Upper lobe of left lung (tissue), 6 donors: ENCODE measurements around the gene CASQ2. TPM values are rescaled to one million over a fixed set of nuclear protein-coding genes. Genes with fewer than 3 reads are reported as not detected.
A peak's percentile ranks its signal among the peaks of the same experiment; 100 is the strongest.

Source experiments
- ATAC-seq, 2 donors: fragments of 200-7000 bp; cut with Tn5 transposase; one replicate each; pipeline ENCODE4 v1.9.1; 2022; ENCODE audit warnings: mild to moderate bottlenecking in 2 of 2, moderate library complexity in 2 of 2; ENCODE audit not compliant: low FRiP score in 2 of 2
- DNase-seq, 2 donors: peaks; one replicate each; pipeline ENCODE4 v3.0.0-alpha.2; 2019 to 2020
- H3K27ac ChIP-seq, 4 donors: fragments of 200-600 bp; sonication (generic); one replicate each; pipeline ENCODE4 v1.5.1; 2016 to 2019
- H3K27me3 ChIP-seq, 4 donors: fragments of 200-600 bp; sonication (generic); one replicate each; pipeline ENCODE4 v1.5.1; 2017 to 2019
- H3K36me3 ChIP-seq, 4 donors: fragments of 200-600 bp; sonication (generic); one replicate each; pipeline ENCODE4 v1.5.1; 2016 to 2019
- H3K4me1 ChIP-seq, 4 donors: fragments of 200-600 bp; sonication (generic); one replicate each; pipeline ENCODE4 v1.5.1; 2018 to 2019
- H3K4me3 ChIP-seq, 4 donors: fragments of 200-600 bp; sonication (generic); one replicate each; pipeline ENCODE4 v1.5.1; 2017 to 2019; ENCODE audit warnings: mild to moderate bottlenecking in 2 of 4, moderate library complexity in 1 of 4
- H3K9me3 ChIP-seq, 4 donors: fragments of 200-600 bp; sonication (generic); one replicate each; pipeline ENCODE4 v1.5.1; 2018 to 2019
- EP300 ChIP-seq, 4 donors: sonication (generic); formaldehyde crosslinking; IDR thresholded peaks; one replicate each; pipeline ENCODE4 v1.5.1; 2017; ENCODE audit warnings: antibody characterized with exemption in 4 of 4, control low read depth in 2 of 4
- POLR2A ChIP-seq, 4 donors: fragments of 450-650 bp; IDR thresholded peaks; one replicate each; pipeline ENCODE4 v1.5.1; 2016 to 2017; ENCODE audit warnings: antibody characterized with exemption in 4 of 4, mild to moderate bottlenecking in 2 of 4
- POLR2AphosphoS5 ChIP-seq, 2 donors: sonication (generic); formaldehyde crosslinking; IDR thresholded peaks; one replicate each; pipeline ENCODE4 v1.5.1; 2017; ENCODE audit warnings: antibody characterized with exemption in 2 of 2
- WGBS, 2 donors: methylation state at CpG; one replicate each; pipeline ENCODE4 v1.1.5; 2017 to 2018; 5-methylcytosine and 5-hydroxymethylcytosine counted together
- total RNA-seq, 6 donors: library from RNA; depleted of rRNA in 4 of 6; stranded (reverse); fragments of >200 nt in 4 of 6; gene quantifications; one replicate each; pipeline versions ENCODE4 v1.1.0 to v1.2.1, GENCODE V29; 2016 to 2021
- TF ChIP-seq, protein P1 (sequence below), 6 experiments: fragments of 450-650 bp in 4 of 6; fragments of 200-600 bp in 2 of 6; sonication (generic) in 2 of 6; IDR thresholded peaks; one replicate each; pipeline ENCODE4 v1.5.1; 2016 to 2019; ENCODE audit warnings: antibody characterized with exemption in 6 of 6
- donor health status: DM: no; HTN: no; CAD: no; lungs with moderate emphysema.
- donor health status: DM: no; HTN: yes; CAD: no; lungs with severe emphysema.

The CASQ2 gene
- total RNA-seq, 6 donors from 2014 or later, result under 0.01 to 1.9 (median 0.99) TPM

DNA sequence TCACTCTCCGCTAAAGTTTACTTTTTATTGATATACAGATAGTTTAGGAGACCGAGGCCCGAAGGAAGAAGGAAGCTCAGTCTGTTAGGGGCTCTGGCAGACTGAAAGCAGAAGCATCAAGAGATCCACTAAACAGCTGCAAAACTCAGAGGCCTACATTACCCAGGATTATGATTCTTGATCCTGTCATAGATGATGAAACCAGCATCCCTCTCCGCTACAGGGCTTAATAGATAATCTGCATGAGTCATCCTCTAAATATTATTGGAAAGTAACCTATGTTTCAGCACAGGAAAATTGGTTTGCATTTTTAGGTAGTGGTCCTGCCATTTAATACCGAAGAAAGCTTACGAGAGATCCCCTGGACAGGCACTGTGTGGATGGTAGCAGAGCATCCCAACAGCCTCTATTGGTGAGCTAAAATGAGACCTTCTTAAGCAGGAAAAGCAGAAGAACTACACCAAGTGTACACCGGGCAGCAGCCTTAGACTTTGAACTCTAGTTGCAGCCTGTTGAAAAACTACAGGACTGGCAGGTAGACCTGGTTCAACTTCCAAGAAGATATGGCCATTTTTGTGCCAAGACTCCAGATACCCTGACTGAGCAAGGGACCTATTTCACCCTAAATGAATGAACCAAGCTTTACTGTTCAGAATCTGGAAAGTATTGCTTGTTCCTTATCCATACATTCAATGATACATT lies 6.8 kb downstream of the CASQ2 start:
- peaks cover 0 to 5% (median 0%) of the 10 kb centered on the region in 4 donors for H3K4me1 ChIP-seq
- no peaks in the 10 kb centered on the region for H3K9me3 ChIP-seq
- H3K4me3 ChIP-seq, result no peak overlapping the region
- no peaks in the 10 kb centered on the region for H3K27me3 ChIP-seq
- no peak overlapping the region for H3K27ac ChIP-seq
- no peaks in the 10 kb centered on the region for H3K36me3 ChIP-seq
- TF ChIP-seq, protein P1, sequence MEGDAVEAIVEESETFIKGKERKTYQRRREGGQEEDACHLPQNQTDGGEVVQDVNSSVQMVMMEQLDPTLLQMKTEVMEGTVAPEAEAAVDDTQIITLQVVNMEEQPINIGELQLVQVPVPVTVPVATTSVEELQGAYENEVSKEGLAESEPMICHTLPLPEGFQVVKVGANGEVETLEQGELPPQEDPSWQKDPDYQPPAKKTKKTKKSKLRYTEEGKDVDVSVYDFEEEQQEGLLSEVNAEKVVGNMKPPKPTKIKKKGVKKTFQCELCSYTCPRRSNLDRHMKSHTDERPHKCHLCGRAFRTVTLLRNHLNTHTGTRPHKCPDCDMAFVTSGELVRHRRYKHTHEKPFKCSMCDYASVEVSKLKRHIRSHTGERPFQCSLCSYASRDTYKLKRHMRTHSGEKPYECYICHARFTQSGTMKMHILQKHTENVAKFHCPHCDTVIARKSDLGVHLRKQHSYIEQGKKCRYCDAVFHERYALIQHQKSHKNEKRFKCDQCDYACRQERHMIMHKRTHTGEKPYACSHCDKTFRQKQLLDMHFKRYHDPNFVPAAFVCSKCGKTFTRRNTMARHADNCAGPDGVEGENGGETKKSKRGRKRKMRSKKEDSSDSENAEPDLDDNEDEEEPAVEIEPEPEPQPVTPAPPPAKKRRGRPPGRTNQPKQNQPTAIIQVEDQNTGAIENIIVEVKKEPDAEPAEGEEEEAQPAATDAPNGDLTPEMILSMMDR (IDR thresholded peaks at IDR 0.05), result no peak
- no peak for TF ChIP-seq POLR2A (IDR thresholded peaks at IDR 0.05)
- TF ChIP-seq POLR2AphosphoS5 (IDR thresholded peaks at IDR 0.05), result no peak
- TF ChIP-seq EP300 (IDR thresholded peaks at IDR 0.05), result no peak
- WGBS, 2 donors, result 92 to 94% methylated on average over 7 of the region's 7 CpGs
- no peak for DNase-seq
- ATAC-seq, result no peak

DNA sequence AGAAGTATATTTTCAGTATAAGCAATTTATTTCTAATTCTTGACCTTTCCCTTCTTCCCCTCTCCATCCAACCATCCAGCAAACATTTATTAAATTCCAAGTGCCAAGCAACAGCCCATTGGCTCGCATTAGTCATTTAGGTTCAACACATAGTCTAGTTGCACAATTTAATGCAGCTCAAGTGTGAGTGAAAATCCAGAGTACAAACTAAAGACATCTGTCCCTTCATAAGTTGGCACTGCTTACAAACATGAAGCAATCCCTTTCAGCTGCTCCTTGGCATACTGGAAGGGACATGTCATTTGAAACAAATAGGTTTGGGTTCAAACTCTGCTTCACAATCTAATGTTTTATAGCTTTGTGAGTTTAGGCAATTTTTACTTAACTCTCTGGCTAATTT lies 10.7 kb downstream of the CASQ2 start:
- H3K4me1 ChIP-seq, result peaks cover 0 to 4% (median 0%) of the 10 kb centered on the region in 4 donors
- H3K27ac ChIP-seq, result no peak overlapping the region
- no peak overlapping the region for H3K4me3 ChIP-seq
- TF ChIP-seq, protein P1 (IDR thresholded peaks at IDR 0.05), result no peak
- TF ChIP-seq POLR2A (IDR thresholded peaks at IDR 0.05) (no peak), POLR2AphosphoS5 (IDR thresholded peaks at IDR 0.05) (peak in 1 of 2 donors; percentile 45), EP300 (IDR thresholded peaks at IDR 0.05) (no peak)
- no peak for DNase-seq
- no peaks in the 10 kb centered on the region for H3K27me3 ChIP-seq
- 38 to 68% methylated on average over 1 of the region's 1 CpG for WGBS, 2 donors
- no peaks in the 10 kb centered on the region for H3K9me3 ChIP-seq
- ATAC-seq, result no peak
- H3K36me3 ChIP-seq, result no peaks in the 10 kb centered on the region

DNA sequence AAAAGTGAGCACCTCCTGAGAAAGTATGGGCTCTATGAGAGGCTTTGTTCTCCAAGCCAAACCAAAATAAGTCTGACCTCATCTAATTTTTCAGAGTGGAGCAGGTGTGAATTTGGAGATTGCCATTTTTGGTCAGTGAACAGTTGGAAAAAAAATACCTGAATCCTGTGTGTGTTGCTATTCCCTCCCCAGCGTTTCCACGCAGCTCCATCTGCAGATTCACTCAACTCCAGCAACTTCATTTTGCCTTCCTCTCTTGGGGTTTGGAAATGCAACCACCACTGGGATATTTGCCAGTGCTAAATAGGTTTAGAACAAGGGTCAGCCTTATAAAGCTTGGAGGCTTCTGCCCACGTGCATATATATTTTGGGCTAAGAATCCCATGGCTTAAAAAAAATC lies 11.2 kb downstream of the CASQ2 start:
- DNase-seq (no peak), ATAC-seq (no peak)
- TF ChIP-seq POLR2A (IDR thresholded peaks at IDR 0.05), result no peak
- TF ChIP-seq, protein P1 (IDR thresholded peaks at IDR 0.05), result no peak
- no peak for TF ChIP-seq EP300 (IDR thresholded peaks at IDR 0.05)
- TF ChIP-seq POLR2AphosphoS5 (IDR thresholded peaks at IDR 0.05), result no peak
- Histone ChIP-seq H3K4me1 (peaks cover 0 to 4% (median 0%) of the 10 kb centered on the region in 4 donors), H3K27me3 (no peaks in the 10 kb centered on the region), H3K36me3 (no peaks in the 10 kb centered on the region), H3K4me3 (no peak overlapping the region), H3K27ac (no peak overlapping the region), H3K9me3 (no peaks in the 10 kb centered on the region)
- 56 to 64% methylated on average over 3 of the region's 3 CpGs for WGBS, 2 donors

DNA sequence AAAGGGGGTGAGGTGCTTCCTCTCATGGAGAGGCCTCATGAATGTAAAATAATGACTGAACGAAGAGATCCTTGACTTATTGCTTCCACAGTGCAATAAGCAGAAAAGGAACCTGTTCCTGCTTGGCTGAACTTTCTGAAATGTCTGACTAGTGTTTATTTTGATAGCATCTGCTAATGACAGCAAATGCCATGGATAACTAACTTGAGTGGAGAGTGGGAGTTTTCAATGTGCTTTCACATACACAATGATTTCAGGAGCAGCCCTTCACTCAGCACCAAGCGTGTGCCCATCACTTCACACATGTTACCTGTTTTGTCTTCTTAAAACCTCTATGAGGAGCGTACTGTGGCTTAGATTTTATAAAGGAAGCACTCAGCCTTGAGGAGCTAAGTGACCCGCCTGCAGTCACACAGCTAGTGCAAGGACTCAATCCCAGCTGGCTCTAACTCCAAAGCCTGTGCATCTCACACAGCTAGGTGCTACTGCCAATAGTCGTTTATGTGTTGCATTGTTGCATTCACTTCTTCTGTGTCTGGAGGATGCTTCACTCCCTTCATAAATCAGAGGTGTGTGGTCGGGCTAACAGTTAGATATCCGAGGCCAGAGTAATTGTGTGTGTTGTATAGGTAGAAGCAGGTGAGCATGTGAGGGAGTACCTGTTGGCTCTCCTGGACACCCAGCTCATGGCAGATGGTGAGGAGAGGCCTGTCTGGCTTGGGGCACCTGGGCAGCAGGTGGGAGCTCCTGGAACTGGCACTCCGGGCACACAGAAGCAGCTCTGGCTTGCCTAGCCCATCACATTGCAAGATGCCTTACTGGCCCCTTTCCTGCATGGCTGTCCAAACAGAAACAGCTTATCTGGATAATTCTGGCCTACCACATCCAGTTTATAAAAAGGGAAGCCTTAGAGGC lies 12.8 kb downstream of the CASQ2 start:
- Histone ChIP-seq H3K27ac (no peak overlapping the region), H3K4me1 (peaks cover 0 to 4% (median 0%) of the 10 kb centered on the region in 4 donors), H3K4me3 (no peak overlapping the region), H3K9me3 (no peaks in the 10 kb centered on the region), H3K27me3 (no peaks in the 10 kb centered on the region), H3K36me3 (no peaks in the 10 kb centered on the region)
- ATAC-seq (no peak), DNase-seq (peak in 1 of 2 donors; percentile 20)
- TF ChIP-seq EP300 (IDR thresholded peaks at IDR 0.05) (no peak), POLR2A (IDR thresholded peaks at IDR 0.05) (no peak), POLR2AphosphoS5 (IDR thresholded peaks at IDR 0.05) (no peak)
- TF ChIP-seq, protein P1 (IDR thresholded peaks at IDR 0.05), result no peak
- WGBS, 2 donors, result 74 to 81% methylated on average over 8 of the region's 8 CpGs
